B cell (primary cell): ENCODE results near the gene EFNA3. TPM values are rescaled to one million over a fixed set of nuclear protein-coding genes. Genes with fewer than 3 reads are reported as not detected.
A peak's percentile ranks its signal among the peaks of the same experiment; 100 is the strongest.

Source experiments
- ATAC-seq: fragments of 200-7000 bp; cut with Tn5 transposase; one replicate; pipeline ENCODE4 v1.10.0; 2021; ENCODE audit warnings: low read depth, mild to moderate bottlenecking, moderate number of reproducible peaks, moderate library complexity
- CTCF ChIA-PET: fragments of 350-600 bp; sonication (Branson Sonifier 250); formaldehyde crosslinking; loops from one replicate; lab custom pipeline; 2021; ENCODE audit warnings: antibody characterized with exemption, inconsistent platforms; lab: Charles Lee
- POLR2A ChIA-PET: fragments of 350-600 bp; sonication (Branson Sonifier 250); formaldehyde crosslinking; loops from one replicate; lab custom pipeline; 2021; ENCODE audit warnings: antibody characterized with exemption; lab: Charles Lee
- DNase-seq: peaks from one replicate; pipeline ENCODE4 v3.0.0; 2013
- H2AFZ ChIP-seq: 2 replicates; pipeline ENCODE4 v1.6.1; 2012; ENCODE audit warnings: mild to moderate bottlenecking, low read depth, low read length; ENCODE audit not compliant: insufficient read depth, poor library complexity, severe bottlenecking
- H3K27ac ChIP-seq, 2 donors: 1 replicate in 1 of 2; 2 replicates in 1 of 2; pipeline ENCODE4 v1.5.1; 2012 to 2013; ENCODE audit warnings: low read length in 2 of 2, mild to moderate bottlenecking in 2 of 2, moderate library complexity in 1 of 2
- H3K27me3 ChIP-seq, 4 experiments: fragments of 200-600 bp in 1 of 4; sonication (generic) in 1 of 4; replicated peaks in 1 of 4; 1 replicate in 2 of 4; 2 replicates in 2 of 4; pipeline versions ENCODE4 v1.6.1 to v1.7.0; 2013 to 2016; ENCODE audit warnings: low read length in 3 of 4, mild to moderate bottlenecking in 2 of 4, mixed read lengths in 1 of 4, moderate library complexity in 1 of 4; ENCODE audit not compliant: insufficient read depth in 4 of 4, control insufficient read depth in 3 of 4; ENCODE audit errors: control extremely low read depth in 1 of 4
- H3K36me3 ChIP-seq, 2 experiments: replicated peaks in 1 of 2; 1 replicate in 1 of 2; 2 replicates in 1 of 2; pipeline versions ENCODE4 v1.6.1 to v1.7.1; 2013; ENCODE audit warnings: low read length in 1 of 2; ENCODE audit not compliant: insufficient read depth in 2 of 2, control insufficient read depth in 1 of 2; ENCODE audit errors: control extremely low read depth in 1 of 2, extremely low read depth in 1 of 2
- H3K4me1 ChIP-seq, 2 donors: fragments of 200-600 bp in 1 of 2; sonication (generic) in 1 of 2; 1 replicate in 1 of 2; 2 replicates in 1 of 2; pipeline versions ENCODE4 v1.5.1 to v1.6.1; 2013 to 2017; ENCODE audit warnings: low read length in 2 of 2; ENCODE audit not compliant: control insufficient read depth in 2 of 2, insufficient read depth in 2 of 2
- H3K4me2 ChIP-seq: replicated peaks from 2 replicates; pipeline ENCODE3; 2012; ENCODE audit warnings: mild to moderate bottlenecking, low read depth, low read length; ENCODE audit not compliant: poor library complexity, severe bottlenecking
- H3K4me3 ChIP-seq, 5 experiments: fragments of 200-600 bp in 1 of 5; sonication (generic) in 1 of 5; 1 replicate in 3 of 5; 2 replicates in 2 of 5; pipeline versions ENCODE4 v1.5.1 to v1.7.0; 2011 to 2016; ENCODE audit warnings: low read length in 4 of 5, mild to moderate bottlenecking in 4 of 5, low read depth in 2 of 5, control low read depth in 1 of 5, moderate library complexity in 1 of 5; ENCODE audit not compliant: insufficient read depth in 1 of 5; ENCODE audit errors: control extremely low read depth in 1 of 5, extremely low read depth in 1 of 5
- H3K79me2 ChIP-seq: fragments of 200-600 bp; sonication (generic); one replicate; pipeline ENCODE4 v1.6.0; 2016; ENCODE audit warnings: low read length; ENCODE audit not compliant: control insufficient read depth, insufficient read depth
- H3K9ac ChIP-seq: fragments of 200-600 bp; sonication (generic); 2 replicates; pipeline ENCODE4 v1.6.1; 2017; ENCODE audit warnings: mild to moderate bottlenecking, low read length, moderate library complexity
- H3K9me3 ChIP-seq, 3 donors: one replicate each; pipeline versions ENCODE4 v1.6.1 to v1.7.1; 2013; ENCODE audit warnings: low read length in 2 of 3; ENCODE audit not compliant: control insufficient read depth in 2 of 3, insufficient read depth in 1 of 3; ENCODE audit errors: control extremely low read depth in 1 of 3
- H4K20me1 ChIP-seq: 2 replicates; pipeline ENCODE4 v1.6.0; 2012; ENCODE audit warnings: mild to moderate bottlenecking, low read length; ENCODE audit not compliant: insufficient read depth, control insufficient read depth, poor library complexity, severe bottlenecking
- H3K27ac Mint-ChIP-seq: one replicate; pipeline ENCODE4 v1.8.0; 2021; ENCODE audit warnings: mixed read lengths
- H3K27me3 Mint-ChIP-seq: one replicate; pipeline ENCODE4 v1.8.0; 2021; ENCODE audit warnings: mixed read lengths
- H3K4me1 Mint-ChIP-seq: one replicate; pipeline ENCODE4 v1.8.0; 2021; ENCODE audit warnings: mixed read lengths
- H3K4me3 Mint-ChIP-seq: one replicate; pipeline ENCODE4 v1.8.0; 2021; ENCODE audit warnings: mixed read lengths
- H3K9me3 Mint-ChIP-seq: one replicate; pipeline ENCODE4 v1.8.0; 2022; ENCODE audit warnings: mixed read lengths; ENCODE audit not compliant: insufficient read depth
- EZH2 ChIP-seq: IDR thresholded peaks from 2 replicates; pipeline ENCODE4 v1.6.1; 2012; ENCODE audit warnings: borderline replicate concordance, low read depth, mild to moderate bottlenecking, moderate library complexity, low read length; ENCODE audit not compliant: insufficient read depth, poor library complexity, severe bottlenecking
- WGBS: methylation state at CpG from one replicate; pipeline ENCODE4 v1.1.5; 2013; ENCODE audit warnings: missing lambda C conversion rate; ENCODE audit not compliant: insufficient coverage; 5-methylcytosine and 5-hydroxymethylcytosine counted together
- intact Hi-C: fragments of 100-400 bp; cut with micrococcal nuclease; formaldehyde crosslinking; loops from one replicate; pipeline ENCODE4 v1.10.0; 2022
- polyA plus RNA-seq: library from polyadenylated mRNA; depleted of rRNA; stranded (reverse); fragments of >200 nt; gene quantifications from 2 replicates; pipeline ENCODE4 v1.2.3, GENCODE V29; 2012
- total RNA-seq, 2 donors: library from RNA; stranded (reverse); fragments of 120-200 nt in 1 of 2; gene quantifications; 1 replicate in 1 of 2; 2 replicates in 1 of 2; pipeline versions ENCODE4 v1.2.3 to v1.2.4, GENCODE V29; 2013 to 2022
- TF ChIP-seq, protein P1 (sequence below): fragments of 200-600 bp; IDR thresholded peaks from one replicate; pipeline ENCODE4 v1.8.0; 2022; ENCODE audit warnings: antibody characterized with exemption, mild to moderate bottlenecking

The EFNA3 gene
- total and polyA plus RNA-seq, 2 donors (not counting 1 experiment from before 2014, with no cell fraction given) = 1.6 to 3.2 TPM

DNA sequence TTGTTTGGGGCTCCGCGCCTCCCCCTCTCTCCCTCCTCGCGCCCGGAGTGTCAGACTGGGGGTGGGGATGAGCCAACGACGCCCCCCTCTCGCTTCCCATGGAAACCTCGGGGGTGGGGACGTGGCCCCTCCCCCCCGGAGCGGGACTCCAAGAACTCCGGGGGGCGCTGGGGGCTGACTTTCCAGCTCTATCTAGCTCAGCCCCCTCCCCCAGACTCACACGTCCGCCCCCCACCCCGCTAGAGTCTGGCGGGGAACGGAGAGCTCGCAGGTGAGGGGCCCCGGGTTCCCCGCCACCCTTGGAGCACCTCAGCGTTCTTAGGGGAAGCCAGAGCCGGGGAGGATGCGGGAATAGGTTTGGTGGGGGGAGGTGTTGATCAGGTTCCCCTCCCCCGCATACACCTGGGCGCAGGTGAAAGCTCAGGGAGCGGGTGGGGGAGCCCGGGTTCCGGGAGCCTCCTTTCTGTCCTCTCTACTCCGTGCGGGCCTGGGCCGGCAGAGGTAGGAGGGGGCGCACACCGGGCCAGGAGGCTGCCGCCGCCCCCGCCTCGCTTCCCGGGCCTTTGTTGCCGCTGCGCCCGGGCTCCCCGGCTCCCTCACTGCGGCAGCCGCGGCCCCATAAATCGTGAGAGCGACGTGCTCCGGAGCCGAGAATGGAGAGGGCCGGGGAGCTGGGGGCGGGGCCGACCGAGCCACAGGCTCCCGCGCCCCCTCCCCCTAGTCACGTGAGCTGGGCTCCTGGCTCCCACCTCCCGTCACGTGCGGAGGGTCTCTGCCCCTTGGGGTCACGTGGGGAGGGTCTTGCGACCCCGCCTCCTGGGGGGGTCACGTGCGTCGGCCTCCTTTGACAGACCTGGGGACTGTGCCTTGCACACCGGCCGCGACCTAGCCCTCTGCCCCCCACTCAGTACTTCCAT is 1.9 kb downstream of the EFNA3 start:
- Mint-ChIP-seq H3K9me3 (no peaks in the 10 kb centered on the region), H3K4me1 (peaks cover 63% of the 10 kb centered on the region), H3K27ac (no peak overlapping the region), H3K27me3 (peaks cover 38% of the 10 kb centered on the region), H3K4me3 (peak overlapping the region; percentile 83)
- H3K9me3 ChIP-seq = peaks cover 0 to 30% (median 0%) of the 10 kb centered on the region in 3 donors
- WGBS = 2% methylated on average over 50 of the region's 71 CpGs
- no peaks in the 10 kb centered on the region for H3K36me3 ChIP-seq
- H3K27me3 ChIP-seq = peaks cover 0 to 57% (median 43%) of the 10 kb centered on the region in 4 experiments
- peak overlapping the region; percentile 36 for H3K9ac ChIP-seq
- H4K20me1 ChIP-seq = peaks cover 46% of the 10 kb centered on the region
- peak; percentile 61 for DNase-seq
- no peak overlapping the region for H2AFZ ChIP-seq
- ChIA-PET CTCF (interaction anchor here (0.6 to 1.6 kb wide), 7 partner anchors 9 to 411 kb away, joined by 3 to 7 read pairs (median 5); partner anchors contain the start of gene ADAM15), POLR2A (interaction anchor here (1.6 to 2.8 kb wide), 2 partner anchors 10 to 16 kb away, joined by 7 to 9 read pairs; no protein-coding TSS in a partner anchor)
- intact Hi-C loops = no loop called here
- TF ChIP-seq EZH2 = peak; percentile 94
- TF ChIP-seq, protein P1, sequence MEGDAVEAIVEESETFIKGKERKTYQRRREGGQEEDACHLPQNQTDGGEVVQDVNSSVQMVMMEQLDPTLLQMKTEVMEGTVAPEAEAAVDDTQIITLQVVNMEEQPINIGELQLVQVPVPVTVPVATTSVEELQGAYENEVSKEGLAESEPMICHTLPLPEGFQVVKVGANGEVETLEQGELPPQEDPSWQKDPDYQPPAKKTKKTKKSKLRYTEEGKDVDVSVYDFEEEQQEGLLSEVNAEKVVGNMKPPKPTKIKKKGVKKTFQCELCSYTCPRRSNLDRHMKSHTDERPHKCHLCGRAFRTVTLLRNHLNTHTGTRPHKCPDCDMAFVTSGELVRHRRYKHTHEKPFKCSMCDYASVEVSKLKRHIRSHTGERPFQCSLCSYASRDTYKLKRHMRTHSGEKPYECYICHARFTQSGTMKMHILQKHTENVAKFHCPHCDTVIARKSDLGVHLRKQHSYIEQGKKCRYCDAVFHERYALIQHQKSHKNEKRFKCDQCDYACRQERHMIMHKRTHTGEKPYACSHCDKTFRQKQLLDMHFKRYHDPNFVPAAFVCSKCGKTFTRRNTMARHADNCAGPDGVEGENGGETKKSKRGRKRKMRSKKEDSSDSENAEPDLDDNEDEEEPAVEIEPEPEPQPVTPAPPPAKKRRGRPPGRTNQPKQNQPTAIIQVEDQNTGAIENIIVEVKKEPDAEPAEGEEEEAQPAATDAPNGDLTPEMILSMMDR = no peak
- peak overlapping the region; percentile 97 for H3K4me2 ChIP-seq
- H3K4me1 ChIP-seq = peaks cover 60 to 67% of the 10 kb centered on the region in 2 donors
- peak overlapping the region in 4 of 5 experiments; percentile 8 to 52 (median 36) for H3K4me3 ChIP-seq
- H3K79me2 ChIP-seq = no peaks in the 10 kb centered on the region
- ATAC-seq = no peak
- no peak overlapping the region for H3K27ac ChIP-seq
